Panc1 (cell line): ENCODE data around the gene E2F3.

Experiments used
- CTCF ChIP-seq: fragments of 450-650 bp; IDR thresholded peaks from 2 replicates; pipeline ENCODE4 v1.5.1; 2017; ENCODE audit warnings: mild to moderate bottlenecking
- POLR2AphosphoS5 ChIP-seq: IDR thresholded peaks from 2 replicates; pipeline ENCODE4 v1.6.1; 2012; ENCODE audit warnings: mild to moderate bottlenecking, low read depth, low read length, moderate library complexity

- no peak for TF ChIP-seq CTCF
- TF ChIP-seq POLR2AphosphoS5: no peak
These were observed 43.1 kb downstream of the E2F3 start for GRCh38 chr6:20444786-20445271.
